ENCODE measurements around the gene NKX6-2.

DNA sequence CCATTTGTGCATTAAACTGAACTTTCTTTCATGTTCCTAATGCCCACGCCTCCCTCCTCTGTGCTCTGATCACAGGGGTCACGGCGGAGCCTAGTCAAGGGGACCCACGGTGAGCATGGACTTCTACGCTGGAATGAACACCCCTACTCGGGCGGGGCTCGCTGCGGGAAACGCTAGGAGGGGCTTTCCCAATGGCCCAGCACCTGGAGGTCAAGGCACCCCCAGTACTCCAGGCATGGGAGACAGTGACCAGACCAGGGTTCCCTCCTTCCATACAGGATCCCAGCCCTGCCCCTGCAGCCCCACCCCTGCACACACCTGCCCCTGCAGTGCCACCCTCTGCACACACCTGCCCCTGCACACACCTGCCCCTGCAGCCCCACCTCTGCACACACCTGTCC is 27.1 kb upstream of the NKX6-2 start:
- no peak for TF ChIP-seq EZH2 (IDR thresholded peaks at IDR 0.05; ENCODE audit: insufficient read depth, poor library complexity, severe bottlenecking)
- no peak for TF ChIP-seq EZH2phosphoT487 (IDR thresholded peaks at IDR 0.05; ENCODE audit: insufficient read depth, low read depth)

Data from GM23248 (cell line).